ENCODE results near the gene UCK2.
"Not testable (repeated sequence)": the region's sequence is repeated elsewhere in the genome, so short reads cannot be mapped to it uniquely, and the experiment has no call there.

UCK2 gene

DNA sequence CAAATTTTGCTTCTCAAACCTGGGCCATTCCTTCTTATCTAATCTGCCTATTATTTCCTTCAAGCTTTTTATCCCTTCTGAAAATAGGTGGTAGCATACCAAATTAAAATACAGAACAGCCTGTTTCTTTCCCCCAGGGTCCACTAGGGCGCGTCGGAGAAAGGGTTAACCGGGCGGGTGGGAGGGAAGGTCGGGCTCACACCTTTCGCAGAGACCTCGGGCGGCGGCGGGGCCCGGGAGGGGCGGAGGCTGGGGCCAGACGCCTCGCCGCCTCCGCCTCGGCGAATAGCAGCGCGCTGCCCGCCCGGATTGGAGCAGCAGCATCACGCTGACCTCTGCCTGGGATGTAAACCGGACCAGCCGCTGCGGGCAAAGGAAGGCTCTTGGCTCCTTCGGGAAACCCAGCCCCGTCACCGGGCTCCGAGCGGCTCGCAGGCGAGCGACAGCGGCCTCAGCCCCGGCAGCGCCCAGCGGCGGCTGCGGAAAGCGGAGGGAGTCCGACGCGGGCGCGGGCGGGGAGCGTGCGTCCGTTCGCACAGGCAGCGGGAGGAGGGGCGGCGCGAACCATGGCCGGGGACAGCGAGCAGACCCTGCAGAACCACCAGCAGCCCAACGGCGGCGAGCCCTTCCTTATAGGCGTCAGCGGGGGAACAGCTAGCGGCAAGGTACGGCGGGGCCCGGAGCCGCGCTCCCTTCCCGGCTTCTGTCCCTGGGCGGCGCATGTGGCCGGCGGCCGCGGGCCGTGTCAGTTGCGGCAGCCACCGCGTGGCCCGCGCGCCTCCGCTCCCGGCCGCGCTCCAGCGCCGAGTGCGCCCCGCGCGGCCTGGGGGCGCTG, at the start of gene UCK2:
Gene UCK2, plus strand, starts transcription at position 347 of the 835 bp plus-strand sequence. Its CDS starts 220 bp downstream, at position 567.
- peaks cover 6% of the 10 kb centered on the region for H3K27me3 Mint-ChIP-seq (ENCODE audit: low read depth)
- no peaks in the 10 kb centered on the region for H3K36me3 Mint-ChIP-seq (ENCODE audit: low read depth)
- H3K4me1 Mint-ChIP-seq, result peaks cover 10% of the 10 kb centered on the region
- H3K27ac Mint-ChIP-seq, result peak within 1 kb of the TSS; percentile 96 to 98 (median 97)
- H3K9me3 Mint-ChIP-seq, result no peaks in the 10 kb centered on the region
- TF ChIP-seq, protein P1, sequence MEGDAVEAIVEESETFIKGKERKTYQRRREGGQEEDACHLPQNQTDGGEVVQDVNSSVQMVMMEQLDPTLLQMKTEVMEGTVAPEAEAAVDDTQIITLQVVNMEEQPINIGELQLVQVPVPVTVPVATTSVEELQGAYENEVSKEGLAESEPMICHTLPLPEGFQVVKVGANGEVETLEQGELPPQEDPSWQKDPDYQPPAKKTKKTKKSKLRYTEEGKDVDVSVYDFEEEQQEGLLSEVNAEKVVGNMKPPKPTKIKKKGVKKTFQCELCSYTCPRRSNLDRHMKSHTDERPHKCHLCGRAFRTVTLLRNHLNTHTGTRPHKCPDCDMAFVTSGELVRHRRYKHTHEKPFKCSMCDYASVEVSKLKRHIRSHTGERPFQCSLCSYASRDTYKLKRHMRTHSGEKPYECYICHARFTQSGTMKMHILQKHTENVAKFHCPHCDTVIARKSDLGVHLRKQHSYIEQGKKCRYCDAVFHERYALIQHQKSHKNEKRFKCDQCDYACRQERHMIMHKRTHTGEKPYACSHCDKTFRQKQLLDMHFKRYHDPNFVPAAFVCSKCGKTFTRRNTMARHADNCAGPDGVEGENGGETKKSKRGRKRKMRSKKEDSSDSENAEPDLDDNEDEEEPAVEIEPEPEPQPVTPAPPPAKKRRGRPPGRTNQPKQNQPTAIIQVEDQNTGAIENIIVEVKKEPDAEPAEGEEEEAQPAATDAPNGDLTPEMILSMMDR (IDR thresholded peaks at IDR 0.05; ENCODE audit: unreplicated experiment in 3 of 3), result peak in 1 of 3 experiments; percentile 19
- peak within 1 kb of the TSS; percentile 95 to 100 (median 95) for H3K4me3 Mint-ChIP-seq

DNA sequence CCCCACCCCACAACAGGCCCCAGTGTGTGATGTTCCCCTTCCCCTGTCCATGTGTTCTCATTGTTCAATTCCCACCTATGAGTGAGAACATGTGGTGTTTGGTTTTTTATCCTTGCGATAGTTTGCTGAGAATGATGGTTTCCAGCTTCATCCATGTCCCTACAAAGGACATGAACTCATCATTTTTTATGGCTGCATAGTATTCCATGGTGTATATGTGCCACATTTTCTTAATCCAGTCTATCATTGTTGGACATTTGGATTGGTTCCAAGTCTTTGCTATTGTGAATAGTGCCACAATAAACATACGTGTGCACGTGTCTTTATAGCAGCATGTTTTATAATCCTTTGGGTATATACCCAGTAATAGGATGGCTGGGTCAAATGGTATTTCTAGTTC, 49.2 kb upstream of the UCK2 start:
- H3K27ac Mint-ChIP-seq; H3K4me1 Mint-ChIP-seq; H3K4me3 Mint-ChIP-seq; H3K27me3 Mint-ChIP-seq (ENCODE audit: low read depth): not testable (repeated sequence)
- H3K9me3 Mint-ChIP-seq, result peaks cover 12% of the 10 kb centered on the region
- peaks cover 22% of the 10 kb centered on the region for H3K36me3 Mint-ChIP-seq (ENCODE audit: low read depth)

DNA sequence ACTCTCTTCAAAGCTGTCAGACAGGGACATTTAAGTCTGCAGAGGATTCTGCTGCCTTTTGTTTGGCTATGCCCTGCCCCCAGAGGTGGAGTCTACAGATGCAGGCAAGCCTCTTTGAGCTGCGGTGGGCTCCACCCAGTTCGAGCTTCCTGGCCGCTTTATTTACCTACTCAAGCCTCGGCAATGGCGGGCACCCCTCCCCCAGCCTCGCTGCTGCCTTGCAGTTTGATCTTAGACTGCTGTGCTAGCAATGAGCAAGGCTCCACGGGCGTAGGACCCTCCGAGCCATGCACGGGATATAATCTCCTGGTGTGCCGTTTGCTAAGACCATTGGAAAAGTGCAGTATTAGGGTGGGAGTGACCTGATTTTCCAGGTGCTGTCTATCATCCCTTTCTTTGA, 43.9 kb upstream of the UCK2 start:
- H3K27me3 Mint-ChIP-seq (ENCODE audit: low read depth); H3K27ac Mint-ChIP-seq; H3K4me1 Mint-ChIP-seq; H3K4me3 Mint-ChIP-seq: not testable (repeated sequence)
- peaks cover 28% of the 10 kb centered on the region for H3K36me3 Mint-ChIP-seq (ENCODE audit: low read depth)
- H3K9me3 Mint-ChIP-seq, result peaks cover 19% of the 10 kb centered on the region

- H3K27ac Mint-ChIP-seq, result no peak overlapping the region
- H3K4me3 Mint-ChIP-seq, result no peak overlapping the region
- H3K9me3 Mint-ChIP-seq, result peaks cover 16% of the 10 kb centered on the region
- TF ChIP-seq, protein P1 (IDR thresholded peaks at IDR 0.05; ENCODE audit: unreplicated experiment in 3 of 3), result no peak
- H3K36me3 Mint-ChIP-seq (ENCODE audit: low read depth), result peaks cover 17% of the 10 kb centered on the region
- no peaks in the 10 kb centered on the region for H3K4me1 Mint-ChIP-seq
- no peaks in the 10 kb centered on the region for H3K27me3 Mint-ChIP-seq (ENCODE audit: low read depth)
Observed at GRCh38 chr1:165787741-165788140, 39.7 kb upstream of the UCK2 start.

GRCh38 chr1:165793951-165794350, 33.5 kb upstream of the UCK2 start:
- Mint-ChIP-seq H3K36me3 (ENCODE audit: low read depth) (no peaks in the 10 kb centered on the region), H3K4me1 (no peaks in the 10 kb centered on the region), H3K27me3 (ENCODE audit: low read depth) (no peaks in the 10 kb centered on the region), H3K27ac (no peak overlapping the region), H3K9me3 (no peaks in the 10 kb centered on the region), H3K4me3 (no peak overlapping the region)
- TF ChIP-seq, protein P1 (IDR thresholded peaks at IDR 0.05; ENCODE audit: unreplicated experiment in 3 of 3), result no peak

- no peaks in the 10 kb centered on the region for H3K36me3 Mint-ChIP-seq (ENCODE audit: low read depth)
- H3K9me3 Mint-ChIP-seq, result peaks cover 13% of the 10 kb centered on the region
- H3K4me3 Mint-ChIP-seq, result no peak overlapping the region
- H3K27ac Mint-ChIP-seq, result no peak overlapping the region
- TF ChIP-seq, protein P1 (IDR thresholded peaks at IDR 0.05; ENCODE audit: unreplicated experiment in 3 of 3), result no peak
- no peaks in the 10 kb centered on the region for H3K27me3 Mint-ChIP-seq (ENCODE audit: low read depth)
- no peaks in the 10 kb centered on the region for H3K4me1 Mint-ChIP-seq
Observed at GRCh38 chr1:165795894-165796293, 31.5 kb upstream of the UCK2 start.

GRCh38 chr1:165799387-165799786, 28.0 kb upstream of the UCK2 start:
- Mint-ChIP-seq H3K4me1 (no peaks in the 10 kb centered on the region), H3K36me3 (ENCODE audit: low read depth) (no peaks in the 10 kb centered on the region), H3K27ac (no peak overlapping the region), H3K9me3 (peaks cover 31% of the 10 kb centered on the region), H3K27me3 (ENCODE audit: low read depth) (peaks cover 5% of the 10 kb centered on the region), H3K4me3 (no peak overlapping the region)
- TF ChIP-seq, protein P1 (IDR thresholded peaks at IDR 0.05; ENCODE audit: unreplicated experiment in 3 of 3), result no peak

DNA sequence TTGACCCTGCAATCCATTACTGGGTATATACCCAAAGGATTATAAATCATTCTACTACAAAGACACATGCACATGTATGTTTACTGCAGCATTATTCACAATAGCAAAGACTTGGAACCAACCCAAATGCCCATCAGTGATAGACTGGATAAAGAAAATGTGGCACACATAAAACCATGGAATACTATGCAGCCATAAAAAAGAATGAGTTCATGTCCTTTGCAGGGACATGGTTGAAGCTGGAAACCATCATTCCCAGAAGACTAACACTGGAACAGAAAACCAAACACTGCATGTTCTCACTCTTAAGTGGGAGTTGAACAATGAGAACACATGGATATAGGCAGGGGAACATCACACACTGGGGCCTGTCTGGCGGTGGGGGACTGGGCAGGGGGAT, 22.9 kb upstream of the UCK2 start:
- H3K27me3 Mint-ChIP-seq (ENCODE audit: low read depth); H3K4me1 Mint-ChIP-seq; H3K27ac Mint-ChIP-seq; H3K4me3 Mint-ChIP-seq; H3K36me3 Mint-ChIP-seq (ENCODE audit: low read depth): not testable (repeated sequence)
- H3K9me3 Mint-ChIP-seq, result peaks cover 27% of the 10 kb centered on the region

All from nephron (organoid).